ENCODE measurements around the gene PHLDB3. TPM values are rescaled to one million over a fixed set of nuclear protein-coding genes. Genes with fewer than 3 reads are reported as not detected.

The PHLDB3 gene
- total and polyA plus RNA-seq, 2 donors (not counting 3 experiments of a cell fraction or from before 2014, with no cell fraction given) = 5.5 to 12.0 TPM

DNA sequence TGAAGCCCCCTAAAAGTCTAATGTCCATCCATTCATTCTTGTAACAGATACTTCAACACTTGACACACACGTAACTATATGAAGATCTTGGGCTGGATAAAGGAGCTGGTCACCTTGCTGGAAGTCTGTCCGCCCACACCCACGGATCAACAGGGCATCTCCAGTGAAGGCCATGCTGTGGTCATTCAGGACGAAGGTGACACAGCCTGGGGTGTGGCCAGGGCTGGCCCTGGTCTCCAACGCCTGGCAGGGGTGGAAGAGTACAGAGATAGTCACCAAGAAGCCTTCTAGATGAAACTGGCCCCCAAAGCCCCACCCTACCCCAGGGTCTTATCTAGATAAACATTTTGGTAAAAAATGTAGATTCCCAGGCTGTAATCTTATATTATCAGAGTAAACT lies 6.8 kb upstream of the PHLDB3 start:
- intact Hi-C loops (cut with micrococcal nuclease) (no loop called here), dilution Hi-C loops (cut with MboI; ENCODE audit: extremely low pct_ligation_motif_present, low sequenced_read_pairs) (no loop called here)
- no peaks in the 10 kb centered on the region for H3K79me2 ChIP-seq (ENCODE audit: control insufficient read depth, insufficient read depth, low read length)
- no peak overlapping the region for H3K27ac ChIP-seq (ENCODE audit: insufficient read depth, low read depth, low read length)
- ChIA-PET POLR2A (no interaction called here), CTCF (interaction anchor here (0.9 to 4.3 kb wide), 4 partner anchors 8 to 79 kb away, joined by 3 to 26 read pairs (median 5); no protein-coding TSS in a partner anchor)
- H3K4me2 ChIP-seq (ENCODE audit: insufficient read depth, low read length) = no peak overlapping the region
- no peak for DNase-seq (ENCODE audit: low read depth, low spot score)
- no peaks in the 10 kb centered on the region for H4K20me1 ChIP-seq (replicated peaks; ENCODE audit: control insufficient read depth, extremely low read depth, insufficient read depth, low read length)
- BruUV-seq (replicated peaks) = no TSS peak
- no peaks in the 10 kb centered on the region for H3K4me1 ChIP-seq (ENCODE audit: control insufficient read depth, extremely low read depth, insufficient read depth, low read length)
- H3K9me3 ChIP-seq (replicated peaks; ENCODE audit: control insufficient read depth, insufficient read depth, low read length) = no peaks in the 10 kb centered on the region
- no peak overlapping the region for H3K9ac ChIP-seq (replicated peaks; ENCODE audit: extremely low read depth, insufficient read depth, low read length)
- H3K27me3 ChIP-seq (ENCODE audit: control insufficient read depth in 2 of 2, insufficient read depth in 2 of 2, low read length in 2 of 2) = no peaks in the 10 kb centered on the region
- FAIRE-seq = no peak
- no peaks in the 10 kb centered on the region for H3K9me1 ChIP-seq (replicated peaks; ENCODE audit: control insufficient read depth, extremely low read depth, insufficient read depth, low read length)
- H2AFZ ChIP-seq (ENCODE audit: low read depth, low read length) = no peak overlapping the region
- peaks cover 0 to 11% of the 10 kb centered on the region in 2 experiments for H3K36me3 ChIP-seq (ENCODE audit: control insufficient read depth in 2 of 2, extremely low read depth in 1 of 2, insufficient read depth in 2 of 2, low read length in 2 of 2)
- TF ChIP-seq GATA2 (IDR thresholded peaks at IDR 0.05; ENCODE audit: insufficient read depth, insufficient read length, low read depth, low read length) (no peak), MYC (IDR thresholded peaks at IDR 0.05; ENCODE audit: low read depth, low read length) (no peak), FOS (IDR thresholded peaks at IDR 0.05; ENCODE audit: borderline replicate concordance, insufficient read depth, low read length) (no peak), EZH2 (IDR thresholded peaks at IDR 0.05; ENCODE audit: borderline replicate concordance, low read depth, low read length, severe bottlenecking) (no peak), JUN (IDR thresholded peaks at IDR 0.05; ENCODE audit: borderline replicate concordance, insufficient read depth, insufficient read length, low read depth) (no peak), POLR2A (IDR thresholded peaks at IDR 0.05; ENCODE audit: low read depth, low read length) (no peak), POLR2AphosphoS5 (IDR thresholded peaks at IDR 0.05; ENCODE audit: insufficient read depth, low read depth, low read length) (no peak)
- TF ChIP-seq, protein P1, sequence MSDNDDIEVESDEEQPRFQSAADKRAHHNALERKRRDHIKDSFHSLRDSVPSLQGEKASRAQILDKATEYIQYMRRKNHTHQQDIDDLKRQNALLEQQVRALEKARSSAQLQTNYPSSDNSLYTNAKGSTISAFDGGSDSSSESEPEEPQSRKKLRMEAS (IDR thresholded peaks at IDR 0.05; ENCODE audit: insufficient read depth, insufficient read length) = no peak
- TF ChIP-seq, protein P2, sequence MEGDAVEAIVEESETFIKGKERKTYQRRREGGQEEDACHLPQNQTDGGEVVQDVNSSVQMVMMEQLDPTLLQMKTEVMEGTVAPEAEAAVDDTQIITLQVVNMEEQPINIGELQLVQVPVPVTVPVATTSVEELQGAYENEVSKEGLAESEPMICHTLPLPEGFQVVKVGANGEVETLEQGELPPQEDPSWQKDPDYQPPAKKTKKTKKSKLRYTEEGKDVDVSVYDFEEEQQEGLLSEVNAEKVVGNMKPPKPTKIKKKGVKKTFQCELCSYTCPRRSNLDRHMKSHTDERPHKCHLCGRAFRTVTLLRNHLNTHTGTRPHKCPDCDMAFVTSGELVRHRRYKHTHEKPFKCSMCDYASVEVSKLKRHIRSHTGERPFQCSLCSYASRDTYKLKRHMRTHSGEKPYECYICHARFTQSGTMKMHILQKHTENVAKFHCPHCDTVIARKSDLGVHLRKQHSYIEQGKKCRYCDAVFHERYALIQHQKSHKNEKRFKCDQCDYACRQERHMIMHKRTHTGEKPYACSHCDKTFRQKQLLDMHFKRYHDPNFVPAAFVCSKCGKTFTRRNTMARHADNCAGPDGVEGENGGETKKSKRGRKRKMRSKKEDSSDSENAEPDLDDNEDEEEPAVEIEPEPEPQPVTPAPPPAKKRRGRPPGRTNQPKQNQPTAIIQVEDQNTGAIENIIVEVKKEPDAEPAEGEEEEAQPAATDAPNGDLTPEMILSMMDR (IDR thresholded peaks at IDR 0.05; ENCODE audit: extremely low read depth in 1 of 2, insufficient read depth in 1 of 2, low read depth in 1 of 2, low read length in 2 of 2) = no peak
- H3K4me3 ChIP-seq (replicated peaks in 1 of 3; ENCODE audit: insufficient read depth in 1 of 3, low read depth in 1 of 3, low read length in 3 of 3) = no peak overlapping the region
